Adipose tissue (tissue), 3 donors: Measurements from ENCODE around the gene SGCA. TPM values are rescaled to one million over a fixed set of nuclear protein-coding genes. Genes with fewer than 3 reads are reported as not detected.

Experiments used
- H3K27ac ChIP-seq: one replicate; pipeline ENCODE4 v1.5.1; 2013; ENCODE audit warnings: low read depth, low read length
- WGBS, 3 donors: extraction: QIAGEN DNeasy Blood & Tissue Kit; methylation state at CpG; one replicate each; pipeline ENCODE4 v1.1.7; 2013; 5-methylcytosine and 5-hydroxymethylcytosine counted together
- polyA plus RNA-seq, 3 donors: library from polyadenylated mRNA; stranded (reverse); fragments of 200-250 nt; gene quantifications; one replicate each; pipeline ENCODE4 v1.2.3, GENCODE V29; 2013
- donor health status: healthy with polysubstance abuse.
- donor health status: Bipolar disorder and iron deficiency.
- donor health status: healthy.

The SGCA gene
- 1 to 10 TPM in 2 of 3 donors, under 1 TPM in 1; 0.83 to 4.0 (median 3.1) TPM for polyA plus RNA-seq

DNA sequence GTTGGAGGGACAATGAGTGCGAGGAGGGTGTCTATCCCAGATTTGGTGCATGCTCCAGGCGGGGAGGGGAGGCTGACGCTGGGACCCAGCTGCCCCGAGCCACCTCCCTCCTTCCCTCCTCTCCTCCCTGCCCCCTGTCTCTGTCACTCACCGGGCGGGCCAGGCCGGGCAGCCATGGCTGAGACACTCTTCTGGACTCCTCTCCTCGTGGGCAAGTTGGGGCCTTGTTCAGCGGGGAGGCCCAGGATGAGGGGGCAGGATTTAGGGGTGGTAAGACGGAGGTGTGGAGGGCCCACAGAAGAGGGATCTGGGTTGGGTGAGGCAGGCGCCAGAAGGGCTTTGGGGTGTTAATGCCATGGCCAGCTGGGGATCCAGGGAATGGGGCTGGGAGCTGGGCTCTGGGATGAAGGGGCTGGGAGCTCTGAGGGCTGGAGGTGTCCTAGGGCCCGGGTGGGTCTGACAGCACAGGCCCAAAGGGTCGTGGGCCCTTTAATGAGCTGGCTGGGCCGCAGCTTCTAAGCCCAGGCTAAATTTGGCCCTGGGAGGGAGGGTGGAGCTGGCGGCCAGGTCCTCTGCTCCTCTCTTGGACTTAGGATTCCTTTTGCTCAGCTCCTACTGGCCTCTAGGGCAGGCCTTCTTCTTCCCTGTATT lies at the start of gene SGCA:
TSS of gene SGCA (plus strand) at position 139 of the 651 bp plus-strand sequence. CDS start at position 175, 36 bp downstream.
- no peak within 1 kb of the TSS for H3K27ac ChIP-seq
- 64 to 70% (median 69%) methylated on average over 13 to 15 of the region's 15 CpGs for WGBS, 3 donors

DNA sequence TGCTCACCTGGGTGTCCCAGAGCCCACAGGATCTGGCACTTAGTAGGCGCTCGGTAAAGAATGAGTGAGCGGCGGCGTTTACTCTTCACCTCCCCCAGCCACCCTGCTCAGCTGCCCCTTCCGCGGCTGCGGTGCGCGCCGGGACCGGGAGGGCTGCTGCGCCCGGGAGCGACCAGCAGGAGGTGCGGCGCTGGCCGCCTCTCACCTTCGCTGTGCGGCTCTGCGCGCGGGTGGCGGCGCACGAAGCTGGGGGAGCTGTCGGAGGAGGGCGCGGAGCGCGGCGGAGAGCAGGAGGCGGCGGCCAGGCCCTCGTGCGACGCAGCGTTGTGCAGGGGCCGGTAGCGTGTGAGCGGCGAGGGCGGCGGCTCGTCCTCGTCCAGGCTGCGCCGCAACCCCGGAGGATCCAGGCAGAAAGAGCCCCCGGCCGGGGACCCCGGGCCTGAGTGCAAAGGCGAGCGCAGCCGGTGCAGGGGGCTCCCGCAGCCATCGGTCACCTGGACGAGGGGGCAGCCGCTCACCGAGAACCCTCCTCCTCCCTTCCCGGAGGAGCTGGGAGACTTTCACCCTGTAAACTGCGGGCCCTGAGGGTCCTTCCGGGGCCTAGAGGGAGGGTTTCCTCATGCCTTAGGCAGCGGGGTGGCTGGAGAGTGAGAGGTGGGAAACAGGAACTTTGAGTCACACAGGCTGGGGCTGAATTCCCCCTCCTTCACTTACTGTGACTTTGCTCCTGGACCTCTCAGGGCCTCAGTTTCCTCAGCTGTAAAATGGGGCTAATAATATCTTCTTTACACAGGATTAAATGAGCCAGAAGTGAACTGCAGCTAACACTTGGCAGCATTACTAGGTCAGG lies 48.4 kb upstream of the SGCA start:
- 14 to 15% (median 14%) methylated on average over 50 to 64 of the region's 64 CpGs for WGBS, 3 donors
- H3K27ac ChIP-seq: no peak overlapping the region

DNA sequence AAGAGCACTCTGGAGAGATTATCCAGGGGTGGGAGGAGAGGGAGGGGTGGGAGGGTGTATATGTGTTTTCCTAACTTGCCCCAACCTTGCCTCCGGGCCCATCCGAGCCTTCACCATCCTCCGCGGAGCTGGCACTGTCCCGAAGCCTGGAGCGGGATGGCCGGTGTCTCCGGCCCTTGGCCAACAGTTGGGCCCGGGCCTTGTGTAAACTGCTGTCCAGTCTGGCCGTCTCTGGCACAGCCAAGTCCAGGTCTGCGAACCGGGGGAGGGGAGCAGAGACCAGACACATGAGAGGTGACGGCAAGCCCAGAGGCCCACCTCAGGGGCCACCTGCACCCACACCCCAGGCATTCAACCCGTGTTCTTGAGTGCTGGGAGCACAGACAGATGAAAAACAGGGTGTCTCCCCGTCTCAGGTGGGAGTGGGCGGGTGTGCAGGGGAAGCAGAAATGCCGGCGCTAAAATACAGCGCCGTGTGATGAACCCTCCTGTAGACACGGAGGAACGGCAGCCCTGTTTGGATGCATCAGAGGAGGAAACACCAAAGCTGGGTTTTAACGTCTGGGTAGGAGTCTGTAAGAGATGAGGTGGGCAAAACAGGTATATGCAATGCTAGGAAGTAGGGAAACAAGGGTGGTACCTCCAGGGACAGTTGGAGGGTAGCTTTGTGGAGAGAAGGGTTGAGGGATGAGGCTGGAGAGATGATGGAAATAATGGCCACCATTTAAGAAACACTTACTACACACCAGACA lies 47.6 kb upstream of the SGCA start:
- H3K27ac ChIP-seq: no peak overlapping the region

DNA sequence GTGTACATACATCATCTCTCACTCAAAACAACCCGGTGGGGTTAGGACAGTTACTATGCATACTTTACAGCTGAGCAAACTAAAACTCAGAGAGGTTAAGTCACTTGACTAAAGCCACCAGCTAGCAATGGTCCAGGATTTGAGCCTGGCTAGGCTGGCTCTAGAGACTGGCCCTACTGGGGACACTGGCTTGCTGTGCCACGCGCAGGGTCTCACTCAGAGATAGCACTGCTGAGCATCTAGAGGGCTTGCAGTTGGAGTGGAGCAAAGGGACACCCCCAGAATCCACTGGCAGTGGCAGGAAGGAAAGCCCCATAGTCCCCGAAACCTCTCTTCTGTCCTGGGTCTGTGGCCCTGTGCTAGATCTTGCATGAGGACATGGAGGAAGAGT lies 47.0 kb upstream of the SGCA start:
- WGBS, 3 donors: 76 to 91% (median 84%) methylated on average over 4 of the region's 4 CpGs
- no peak overlapping the region for H3K27ac ChIP-seq

More for the DNA sequence above, 47.6 kb upstream of the SGCA start:
- 67 to 75% (median 72%) methylated on average over 22 to 23 of the region's 23 CpGs for WGBS, 3 donors

DNA sequence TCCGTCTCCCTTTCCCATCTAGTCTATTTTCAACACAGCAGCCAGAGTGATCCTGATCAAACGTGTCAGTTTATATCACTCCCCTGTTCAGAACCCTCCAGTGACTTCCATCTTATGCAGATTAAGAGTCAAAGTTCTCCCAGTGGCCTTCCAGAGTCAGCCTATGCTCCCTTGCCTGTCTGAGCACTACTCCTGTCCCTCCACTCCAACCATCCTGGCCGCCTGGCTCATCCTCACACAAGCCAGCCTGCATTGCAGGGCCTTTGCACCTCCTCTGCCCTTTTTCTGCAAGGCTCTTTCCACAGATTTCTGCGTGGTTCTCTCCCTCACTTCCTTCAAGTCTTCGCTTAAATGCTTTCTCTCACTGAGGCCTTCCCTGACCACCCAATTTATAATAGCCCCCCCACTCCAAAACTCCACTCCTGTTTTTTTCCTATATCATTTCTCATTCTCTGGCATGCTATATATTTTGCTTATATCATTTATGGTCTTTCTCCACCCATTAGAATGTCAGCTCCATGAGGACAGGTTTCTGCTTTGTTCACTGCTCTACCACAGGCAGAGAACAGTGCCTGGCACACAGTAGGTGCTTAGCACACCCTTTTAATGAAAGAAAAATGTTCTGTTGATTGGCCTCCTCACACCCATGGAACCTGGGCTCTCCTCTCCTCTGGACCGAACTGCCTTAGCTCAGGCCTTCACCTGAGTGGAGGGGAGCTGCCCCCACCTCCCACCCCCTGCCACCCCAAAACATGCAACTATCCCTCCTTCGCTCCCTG lies 45.1 kb upstream of the SGCA start:
- no peak overlapping the region for H3K27ac ChIP-seq
- 91 to 96% (median 92%) methylated on average over 7 of the region's 7 CpGs for WGBS, 3 donors

DNA sequence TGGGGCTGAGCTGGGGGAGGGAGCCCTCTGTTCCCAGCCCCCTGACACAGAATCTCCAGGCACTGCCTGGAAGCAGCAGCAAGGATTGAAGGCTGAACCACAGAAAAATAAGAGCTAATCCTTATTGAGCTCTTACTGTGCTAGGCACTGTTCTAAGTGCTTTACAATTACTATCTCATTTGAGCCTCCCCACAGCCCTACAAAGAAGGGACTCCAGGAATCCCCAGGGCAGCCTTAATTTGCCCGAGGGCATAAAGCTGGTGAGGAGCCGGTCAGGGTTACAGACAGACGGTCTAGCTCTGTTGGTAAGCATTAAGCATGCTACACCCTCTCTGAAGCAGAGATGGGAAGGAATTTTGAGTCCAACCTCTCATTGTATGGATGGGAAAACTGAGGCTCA lies 42.9 kb upstream of the SGCA start:
- 85 to 91% (median 91%) methylated on average over 3 of the region's 3 CpGs for WGBS, 3 donors
- no peak overlapping the region for H3K27ac ChIP-seq

DNA sequence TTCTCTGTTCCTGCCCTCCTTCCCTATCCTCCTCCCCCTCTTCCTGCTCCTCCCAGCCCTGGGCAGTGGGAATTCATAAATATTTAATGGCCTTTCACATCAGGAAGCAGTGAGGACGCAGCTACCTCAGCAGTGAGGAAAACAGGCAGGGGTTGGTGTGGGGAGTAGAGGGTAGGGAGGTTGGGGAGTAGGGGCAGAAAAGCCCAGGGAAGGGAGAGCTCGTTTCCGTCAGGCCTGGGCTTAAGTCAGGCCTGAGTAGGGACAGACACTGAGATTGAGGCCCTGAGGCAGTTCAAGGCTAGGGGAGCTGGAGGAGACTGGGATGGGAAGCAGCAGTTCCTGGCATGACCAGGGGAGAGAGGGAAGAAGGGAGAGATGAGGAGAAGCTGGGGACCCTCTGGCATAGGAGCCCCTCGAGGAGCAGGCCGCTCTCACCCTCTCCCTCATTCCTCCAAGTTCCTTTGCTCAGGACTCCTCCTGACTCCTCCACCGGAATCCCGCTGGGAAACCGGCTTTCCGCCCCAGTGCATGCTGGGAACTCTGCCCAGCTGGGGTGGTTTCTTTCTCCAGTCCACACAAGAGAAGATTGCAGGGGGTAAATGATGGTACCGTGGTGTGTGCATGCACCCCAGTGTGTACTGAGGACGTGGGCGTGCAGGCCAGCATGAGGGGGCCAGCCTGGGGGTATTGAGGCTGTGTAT lies 42.0 kb upstream of the SGCA start:
- WGBS, 3 donors: 40 to 56% (median 47%) methylated on average over 11 to 12 of the region's 12 CpGs
- no peak overlapping the region for H3K27ac ChIP-seq

DNA sequence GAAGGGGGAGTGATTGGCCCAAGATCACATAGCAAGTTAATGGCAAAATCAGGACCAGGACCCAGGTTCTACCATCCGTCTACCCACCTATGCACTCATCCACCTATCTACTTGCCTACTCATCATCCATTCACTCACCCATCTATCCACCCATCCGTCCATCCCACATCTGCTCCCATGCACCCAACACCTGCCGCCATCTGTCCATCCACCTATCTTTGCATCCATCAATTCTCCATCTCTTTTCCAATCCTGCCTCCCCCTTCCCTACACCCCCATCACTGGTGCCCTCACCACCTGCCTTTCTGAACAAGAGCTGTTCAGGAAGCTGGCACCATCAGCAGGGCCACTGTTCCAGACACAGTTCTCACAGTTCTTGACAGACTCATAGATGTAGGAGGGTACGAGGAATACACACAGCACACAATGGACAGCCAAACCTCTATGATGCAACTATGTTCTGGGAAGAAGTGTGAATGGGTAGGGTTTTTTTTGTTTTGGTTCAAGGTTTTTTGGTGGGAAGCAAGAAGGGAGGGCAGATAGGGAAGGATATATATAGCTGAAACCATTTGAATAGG lies 40.3 kb upstream of the SGCA start:
- 90 to 97% (median 95%) methylated on average over 4 of the region's 4 CpGs for WGBS, 3 donors
- H3K27ac ChIP-seq: no peak overlapping the region

DNA sequence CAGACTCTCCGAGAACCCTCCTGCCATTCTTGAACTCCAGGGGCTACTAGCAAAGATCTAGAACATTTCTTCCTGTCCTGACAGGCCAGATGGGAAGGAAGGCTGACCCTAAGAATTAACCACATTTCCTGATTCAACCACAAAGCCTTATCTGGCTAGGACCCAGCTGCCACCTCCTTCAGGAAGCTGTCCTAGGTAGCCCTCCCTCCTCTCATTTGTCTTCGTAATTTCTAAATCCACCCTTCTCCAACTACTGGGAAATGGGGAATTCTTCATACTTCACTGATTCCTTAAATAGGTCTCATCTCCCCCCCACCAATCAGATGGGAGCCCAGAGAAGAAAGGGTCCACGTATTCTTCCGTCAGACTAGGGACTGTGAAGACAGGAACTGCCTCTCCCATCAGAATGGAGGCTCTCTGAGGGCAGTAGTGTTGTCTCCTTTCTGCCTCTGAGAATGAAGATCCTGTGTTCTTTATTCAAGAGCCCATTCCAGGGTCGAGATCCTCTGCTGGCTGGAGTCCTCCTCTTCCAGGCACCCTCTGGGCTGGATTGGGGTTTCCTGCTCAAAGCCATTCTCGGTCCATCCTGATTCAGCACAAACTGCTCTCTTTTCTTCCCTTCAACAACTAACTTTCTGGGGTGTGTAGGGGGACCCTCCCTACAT lies 38.0 kb upstream of the SGCA start:
- 39 to 73% (median 41%) methylated on average over 6 of the region's 6 CpGs for WGBS, 3 donors
- H3K27ac ChIP-seq: no peak overlapping the region

DNA sequence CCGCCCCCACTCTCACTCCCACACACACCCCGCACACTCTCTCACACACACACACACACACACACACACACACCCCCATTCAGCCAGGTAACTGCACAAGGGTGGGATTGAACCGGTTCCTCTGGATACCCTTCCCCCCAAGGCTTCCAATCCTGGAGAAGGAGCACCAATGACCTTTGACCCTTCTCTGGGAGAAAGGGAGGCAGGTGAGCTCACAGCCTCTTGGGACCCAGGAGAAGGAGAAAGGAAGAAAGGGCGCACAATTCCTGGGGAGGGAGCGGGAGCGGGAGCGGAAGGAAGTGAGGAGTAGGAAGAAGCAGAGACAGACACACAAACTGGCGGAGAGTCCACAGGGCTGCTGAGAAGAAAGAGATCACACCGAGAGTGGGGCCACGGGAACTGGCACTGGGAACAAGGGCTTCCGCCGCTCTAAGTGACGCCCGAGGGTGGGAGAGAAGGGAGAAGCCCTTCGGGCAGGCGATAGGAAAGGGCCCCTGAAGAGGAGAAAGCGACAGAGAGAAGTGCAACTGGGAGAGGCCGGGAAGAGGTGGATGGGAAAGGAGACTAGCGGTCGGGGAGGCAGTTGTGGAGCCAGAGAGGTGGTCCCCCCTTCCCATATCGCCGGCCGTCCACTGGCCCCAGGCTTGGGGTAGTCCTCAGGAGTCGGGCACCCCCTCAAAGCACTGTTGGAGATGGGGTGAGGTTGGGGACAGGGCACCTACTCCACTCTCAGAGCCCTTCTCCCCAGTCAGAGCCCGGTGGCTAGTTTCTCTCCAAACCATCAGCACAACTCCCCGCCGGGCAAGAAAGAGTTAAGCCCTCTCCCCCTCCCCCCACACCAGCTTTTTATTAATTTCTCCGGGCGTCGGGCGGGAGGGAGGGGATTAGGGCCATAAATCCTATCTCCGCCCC lies 37.1 kb upstream of the SGCA start:
- 13 to 20% (median 20%) methylated on average over 28 to 32 of the region's 32 CpGs for WGBS, 3 donors
- no peak overlapping the region for H3K27ac ChIP-seq

DNA sequence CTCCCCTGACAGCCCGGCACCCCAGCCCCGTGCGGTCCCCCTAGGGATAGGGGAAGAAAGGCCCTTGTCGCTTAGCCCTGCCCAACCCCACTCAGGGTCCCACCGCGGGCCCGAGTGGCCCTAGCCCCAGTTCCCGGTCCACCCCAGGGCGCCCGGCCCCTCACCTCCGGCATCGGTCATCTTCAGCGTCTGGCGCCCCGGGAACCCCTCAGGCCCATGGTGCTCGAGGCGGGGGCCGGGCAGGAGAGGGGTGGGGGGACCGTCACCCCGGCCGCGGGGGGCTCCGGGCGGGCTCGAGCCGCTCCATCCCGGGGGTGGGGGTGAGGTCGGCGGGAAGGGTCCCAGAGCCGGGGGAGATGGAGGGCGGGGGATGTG lies 36.5 kb upstream of the SGCA start:
- H3K27ac ChIP-seq: no peak overlapping the region
- 0 to 2% (median 1%) methylated on average over 27 to 31 of the region's 31 CpGs for WGBS, 3 donors

DNA sequence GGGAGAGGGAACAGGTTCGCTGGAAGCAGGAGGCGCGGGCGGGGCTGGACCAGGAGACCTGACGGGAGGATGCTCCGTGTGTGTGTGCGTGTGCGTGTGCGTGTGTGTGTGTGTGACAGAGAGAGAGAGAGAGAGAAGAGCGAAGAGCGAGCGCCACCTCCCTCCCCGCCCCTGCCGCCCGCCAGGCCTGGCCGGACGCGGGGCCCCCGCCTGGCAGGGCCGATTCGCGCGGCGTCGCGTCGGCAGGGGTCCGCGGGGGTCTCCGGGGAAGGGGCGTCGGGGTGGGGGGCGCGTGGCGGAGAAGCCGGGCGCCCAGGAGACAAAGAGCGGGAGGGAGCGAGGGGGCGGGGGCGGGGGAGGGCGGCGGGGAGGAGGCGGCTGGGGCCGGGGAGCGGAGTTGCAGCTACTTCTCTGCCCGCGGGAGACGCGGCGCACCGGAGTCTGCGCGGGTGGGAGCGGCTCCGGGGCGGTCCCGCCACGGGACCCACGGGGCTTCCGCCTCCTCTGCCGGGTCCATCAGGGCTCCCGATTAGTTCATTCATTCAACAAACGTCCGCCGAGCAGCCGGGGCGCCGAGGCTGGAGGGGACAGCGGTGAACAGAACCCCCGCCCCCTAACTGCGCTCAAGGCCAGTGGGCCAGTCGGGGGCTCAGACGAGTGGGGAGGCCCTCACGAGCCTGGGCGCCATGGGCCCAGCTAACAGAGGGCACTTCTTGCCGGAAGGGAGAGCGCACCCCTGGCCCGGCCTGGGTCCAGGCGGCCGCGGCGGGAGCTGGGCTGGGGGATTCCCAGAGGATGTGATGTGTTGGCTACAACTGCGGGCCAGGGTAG lies 35.9 kb upstream of the SGCA start, which contains the start of gene SAMD14:
TSS of gene SAMD14 (minus strand) at position 433 of the 831 bp plus-strand sequence. CDS start 5,201 bp downstream, outside the sequence.
- WGBS, 3 donors: 1 to 4% (median 3%) methylated on average over 43 to 82 of the region's 84 CpGs
- H3K27ac ChIP-seq: no peak within 1 kb of the TSS

DNA sequence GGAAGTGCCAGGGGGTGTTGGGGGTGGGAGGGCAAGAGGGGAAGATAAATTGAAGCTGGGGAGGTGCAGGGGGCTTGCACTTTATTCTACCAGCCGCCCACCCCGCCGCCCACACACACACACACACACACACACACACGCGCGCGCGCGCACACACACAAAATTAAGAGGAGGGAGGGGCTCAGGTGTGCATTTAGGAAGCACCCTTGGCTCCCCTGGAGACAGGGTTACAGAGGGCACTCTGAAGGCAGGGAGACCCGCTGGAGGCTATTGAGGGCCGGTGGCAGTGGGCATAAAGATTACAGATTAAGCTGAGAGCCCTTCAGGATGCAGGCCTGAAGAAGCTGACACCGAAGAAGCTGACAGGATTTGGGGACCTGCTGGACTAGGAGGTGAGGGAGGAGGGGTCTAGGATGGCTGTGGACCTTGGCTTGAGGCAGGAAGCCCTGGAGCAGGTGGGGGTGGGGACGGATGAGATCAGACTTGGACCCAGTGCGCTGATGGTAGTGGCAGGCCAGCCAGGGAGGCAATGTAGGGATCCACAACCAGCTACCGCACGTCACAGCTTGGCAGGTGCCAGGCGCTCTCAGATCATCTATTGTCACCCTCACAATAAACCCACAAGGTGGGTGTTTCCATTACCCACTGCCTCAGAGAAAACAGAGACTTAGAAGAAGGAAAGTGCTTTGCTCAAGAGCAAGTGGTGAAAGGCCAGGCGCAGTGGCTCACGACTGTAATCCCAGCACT lies 35.1 kb upstream of the SGCA start:
- no peak overlapping the region for H3K27ac ChIP-seq
- 48 to 72% (median 55%) methylated on average over 10 to 19 of the region's 19 CpGs for WGBS, 3 donors

DNA sequence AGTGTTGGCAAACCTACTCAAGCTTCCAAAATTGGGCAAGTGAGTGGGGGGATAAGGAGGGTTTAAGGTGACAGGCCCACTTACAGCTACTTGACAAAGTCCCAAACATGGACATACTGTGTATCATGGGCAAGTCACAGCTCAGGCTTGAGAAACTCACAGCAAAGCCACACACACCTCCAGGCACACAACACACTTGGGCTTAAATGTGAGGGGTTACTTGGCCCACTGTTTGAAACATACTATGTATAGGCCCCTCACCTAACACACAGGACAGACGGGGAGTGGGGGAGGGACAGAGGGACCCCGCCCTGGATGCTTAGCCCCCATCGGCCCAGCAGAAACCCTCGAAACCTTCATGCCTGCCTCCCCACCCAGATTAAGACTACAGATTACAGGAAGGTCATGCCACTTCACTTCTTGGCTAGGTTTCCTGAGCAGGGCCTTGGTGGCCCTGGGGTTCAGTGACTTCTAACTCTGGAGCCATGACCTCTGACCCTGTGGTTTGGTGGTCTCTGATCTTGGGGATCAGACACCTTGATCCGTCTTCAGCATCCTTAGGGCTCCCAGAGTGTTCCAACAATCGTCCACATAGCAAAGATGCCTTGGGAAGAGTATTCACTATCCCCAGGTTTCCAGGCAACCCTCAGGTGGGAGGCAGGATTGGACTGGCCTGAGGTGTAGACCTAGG lies 33.6 kb upstream of the SGCA start:
- 72 to 86% (median 83%) methylated on average over 6 of the region's 6 CpGs for WGBS, 3 donors
- H3K27ac ChIP-seq: no peak overlapping the region
